ENCODE results near the gene HDLBP. TPM values are rescaled to one million over a fixed set of nuclear protein-coding genes. Genes with fewer than 3 reads are reported as not detected.
A peak's percentile ranks its signal among the peaks of the same experiment; 100 is the strongest.

The HDLBP gene
- total and polyA plus RNA-seq, 10 of the 15 experiments (the other 5 are each of a cell fraction or from before 2014, with no cell fraction given): 19.5 to 383 (median 249) TPM

DNA sequence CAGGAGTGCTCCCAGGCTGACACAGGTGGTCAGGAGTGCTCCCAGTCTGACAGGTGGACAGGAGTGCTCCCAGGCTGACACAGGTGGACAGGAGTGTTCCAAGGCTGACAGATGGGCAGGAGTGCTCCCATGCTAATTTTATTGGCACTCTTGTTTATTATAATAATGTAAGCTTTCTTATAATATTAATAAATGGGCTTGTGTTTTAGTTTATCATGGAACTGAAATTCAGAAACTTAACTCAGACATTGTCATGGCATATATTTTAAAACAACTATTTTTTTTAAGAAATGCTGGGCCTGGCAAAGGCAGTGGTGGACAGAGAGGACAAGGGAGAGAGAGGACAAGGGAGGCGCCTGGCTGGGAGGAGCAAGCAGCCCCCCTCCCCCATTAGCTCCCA is 108.3 kb downstream of the HDLBP start (continued):
- TF ChIP-seq, protein P1, sequence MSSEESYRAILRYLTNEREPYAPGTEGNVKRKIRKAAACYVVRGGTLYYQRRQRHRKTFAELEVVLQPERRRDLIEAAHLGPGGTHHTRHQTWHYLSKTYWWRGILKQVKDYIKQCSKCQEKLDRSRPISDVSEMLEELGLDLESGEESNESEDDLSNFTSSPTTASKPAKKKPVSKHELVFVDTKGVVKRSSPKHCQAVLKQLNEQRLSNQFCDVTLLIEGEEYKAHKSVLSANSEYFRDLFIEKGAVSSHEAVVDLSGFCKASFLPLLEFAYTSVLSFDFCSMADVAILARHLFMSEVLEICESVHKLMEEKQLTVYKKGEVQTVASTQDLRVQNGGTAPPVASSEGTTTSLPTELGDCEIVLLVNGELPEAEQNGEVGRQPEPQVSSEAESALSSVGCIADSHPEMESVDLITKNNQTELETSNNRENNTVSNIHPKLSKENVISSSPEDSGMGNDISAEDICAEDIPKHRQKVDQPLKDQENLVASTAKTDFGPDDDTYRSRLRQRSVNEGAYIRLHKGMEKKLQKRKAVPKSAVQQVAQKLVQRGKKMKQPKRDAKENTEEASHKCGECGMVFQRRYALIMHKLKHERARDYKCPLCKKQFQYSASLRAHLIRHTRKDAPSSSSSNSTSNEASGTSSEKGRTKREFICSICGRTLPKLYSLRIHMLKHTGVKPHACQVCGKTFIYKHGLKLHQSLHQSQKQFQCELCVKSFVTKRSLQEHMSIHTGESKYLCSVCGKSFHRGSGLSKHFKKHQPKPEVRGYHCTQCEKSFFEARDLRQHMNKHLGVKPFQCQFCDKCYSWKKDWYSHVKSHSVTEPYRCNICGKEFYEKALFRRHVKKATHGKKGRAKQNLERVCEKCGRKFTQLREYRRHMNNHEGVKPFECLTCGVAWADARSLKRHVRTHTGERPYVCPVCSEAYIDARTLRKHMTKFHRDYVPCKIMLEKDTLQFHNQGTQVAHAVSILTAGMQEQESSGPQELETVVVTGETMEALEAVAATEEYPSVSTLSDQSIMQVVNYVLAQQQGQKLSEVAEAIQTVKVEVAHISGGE (CRISPR knock-in tag; IDR thresholded peaks at IDR 0.05): no peak
- no peak for TF ChIP-seq SMARCA5 (IDR thresholded peaks at IDR 0.05)
- no peak for TF ChIP-seq EGR1 (IDR thresholded peaks at IDR 0.05; ENCODE audit: borderline replicate concordance in 1 of 2, low read depth in 2 of 2, low read length in 2 of 2)
- no peak for TF ChIP-seq NFIC (IDR thresholded peaks at IDR 0.05; ENCODE audit: low read depth, low read length)
- TF ChIP-seq CREM (IDR thresholded peaks at IDR 0.05; ENCODE audit: low read depth): no peak
- TF ChIP-seq, protein P2, sequence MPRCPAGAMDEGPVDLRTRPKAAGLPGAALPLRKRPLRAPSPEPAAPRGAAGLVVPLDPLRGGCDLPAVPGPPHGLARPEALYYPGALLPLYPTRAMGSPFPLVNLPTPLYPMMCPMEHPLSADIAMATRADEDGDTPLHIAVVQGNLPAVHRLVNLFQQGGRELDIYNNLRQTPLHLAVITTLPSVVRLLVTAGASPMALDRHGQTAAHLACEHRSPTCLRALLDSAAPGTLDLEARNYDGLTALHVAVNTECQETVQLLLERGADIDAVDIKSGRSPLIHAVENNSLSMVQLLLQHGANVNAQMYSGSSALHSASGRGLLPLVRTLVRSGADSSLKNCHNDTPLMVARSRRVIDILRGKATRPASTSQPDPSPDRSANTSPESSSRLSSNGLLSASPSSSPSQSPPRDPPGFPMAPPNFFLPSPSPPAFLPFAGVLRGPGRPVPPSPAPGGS (IDR thresholded peaks at IDR 0.05; ENCODE audit: borderline replicate concordance, insufficient read depth, low read depth, low read length, poor library complexity, severe bottlenecking): no peak

DNA sequence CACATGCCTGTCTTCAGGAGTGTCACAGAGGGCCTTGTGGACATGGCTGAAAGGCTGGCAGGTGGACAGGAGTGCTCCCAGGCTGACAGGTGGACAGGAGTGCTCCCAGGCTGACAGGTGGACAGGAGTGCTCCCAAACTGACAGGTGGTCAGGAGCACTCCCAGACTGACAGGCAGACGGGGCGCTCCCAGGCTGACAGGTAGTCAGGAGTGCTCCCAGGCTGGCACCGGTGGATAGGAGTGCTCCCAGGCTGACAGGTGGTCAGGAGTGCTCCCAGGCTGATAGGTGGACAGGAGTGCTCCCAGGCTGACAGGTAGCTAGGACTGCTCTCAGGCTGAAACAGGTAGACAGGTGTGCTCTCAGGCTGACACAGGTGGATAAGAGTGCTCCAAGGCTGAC is 110.4 kb downstream of the HDLBP start:
- CTCF ChIA-PET: no interaction called here
- no peak overlapping the region for H3K4me2 ChIP-seq (ENCODE audit: control insufficient read depth, insufficient read depth)
- no peak overlapping the region for H3K9ac ChIP-seq (ENCODE audit: control insufficient read depth, insufficient read depth, low read length)
- H3K36me3 ChIP-seq (ENCODE audit: control insufficient read depth in 2 of 2, insufficient read depth in 2 of 2, low read length in 1 of 2): no peaks in the 10 kb centered on the region
- WGBS (ENCODE audit: insufficient coverage, insufficient replicate concordance, low lambda C conversion rate, missing lambda C conversion rate): 70% methylated on average over 3 of the region's 3 CpGs
- no peaks in the 10 kb centered on the region for H3K27me3 ChIP-seq (replicated peaks in 1 of 2; ENCODE audit: control insufficient read depth in 2 of 2, insufficient read depth in 2 of 2, low read length in 1 of 2)
- no peaks in the 10 kb centered on the region for H4K20me1 ChIP-seq (ENCODE audit: control insufficient read depth, insufficient read depth)
- SMC1A ChIA-PET (ENCODE audit: uncharacterized antibody, unreplicated experiment): no interaction called here
- H3K79me2 ChIP-seq (ENCODE audit: control insufficient read depth, insufficient read depth, low read length): no peaks in the 10 kb centered on the region
- FAIRE-seq (no peak), ATAC-seq (no peak), DNase-seq (ENCODE audit: low read depth, low spot score) (no peak)
- BruUV-seq (replicated peaks): no TSS peak
- no peak overlapping the region for H3K4me3 ChIP-seq
- intact Hi-C loops (cut with micrococcal nuclease; ENCODE audit: unreplicated experiment) (no loop called here), in situ Hi-C loops (cut with MboI) (no loop called here)
- no peak overlapping the region for H3K27ac ChIP-seq (ENCODE audit: control insufficient read depth, insufficient read depth)
- no peaks in the 10 kb centered on the region for H3K4me1 ChIP-seq (ENCODE audit: control insufficient read depth, insufficient read depth, low read length)
- no peaks in the 10 kb centered on the region for H3K9me3 ChIP-seq (replicated peaks; ENCODE audit: control insufficient read depth, insufficient read depth, low read length)
- POLR2A ChIA-PET: no interaction called here
- no peak overlapping the region for H2AFZ ChIP-seq (ENCODE audit: control insufficient read depth, low read depth, low read length)
- TF ChIP-seq NFXL1 (IDR thresholded peaks at IDR 0.05; ENCODE audit: borderline replicate concordance): peak; percentile 95
- TF ChIP-seq, protein P1 (CRISPR knock-in tag; IDR thresholded peaks at IDR 0.05): no peak
- no peak for TF ChIP-seq MEF2B (IDR thresholded peaks at IDR 0.05; ENCODE audit: partially characterized antibody, poor library complexity, severe bottlenecking)
- RAD21 ChIA-PET (ENCODE audit: unreplicated experiment): no interaction called here

Measured in GM12878 (cell line).